GM19023 (cell line): ENCODE results near the gene ECSIT.

Experiments used
- ATAC-seq: cut with Tn5 transposase; IDR thresholded peaks from one replicate; pipeline ENCODE4 v1.9.1; 2021; ENCODE audit warnings: mild to moderate bottlenecking, moderate library complexity; ENCODE audit not compliant: unreplicated experiment

ECSIT gene

GRCh38 chr19:11504502-11505031, 24.4 kb downstream of the ECSIT start:
- ATAC-seq: no peak

GRCh38 chr19:11499890-11500420, 29.0 kb downstream of the ECSIT start:
- no peak for ATAC-seq

GRCh38 chr19:11499220-11499726, 29.7 kb downstream of the ECSIT start:
- no peak for ATAC-seq

- no peak for ATAC-seq
Measured at GRCh38 chr19:11496391-11497163, 32.4 kb downstream of the ECSIT start.

GRCh38 chr19:11495885-11496284, 33.0 kb downstream of the ECSIT start:
- ATAC-seq: no peak

GRCh38 chr19:11495481-11495880, 33.5 kb downstream of the ECSIT start:
- ATAC-seq: no peak

- ATAC-seq: no peak
Measured at GRCh38 chr19:11494634-11495285, 34.2 kb downstream of the ECSIT start.

- no peak for ATAC-seq
Measured at GRCh38 chr19:11489378-11489777, 39.6 kb downstream of the ECSIT start.

- no peak for ATAC-seq
Measured at GRCh38 chr19:11486661-11487503, 42.1 kb downstream of the ECSIT start.

GRCh38 chr19:11485245-11485837, 43.6 kb downstream of the ECSIT start:
- no peak for ATAC-seq

- no peak for ATAC-seq
Measured at GRCh38 chr19:11483366-11484111, 45.4 kb downstream of the ECSIT start.

- peak; percentile 63 for ATAC-seq
Measured at GRCh38 chr19:11482384-11483050, 46.4 kb downstream of the ECSIT start.

GRCh38 chr19:11481534-11482383, 47.2 kb downstream of the ECSIT start:
- peak; percentile 66 for ATAC-seq

- no peak for ATAC-seq
Measured at GRCh38 chr19:11480715-11481533, 48.0 kb downstream of the ECSIT start, which contains the start of gene ELAVL3. Gene ELAVL3, minus strand, starts transcription at chr19:11481046. Its CDS starts 438 bp downstream, at chr19:11480608.

GRCh38 chr19:11479898-11480714, 48.8 kb downstream of the ECSIT start:
- no peak for ATAC-seq

GRCh38 chr19:11479090-11479897, 49.6 kb downstream of the ECSIT start:
- no peak for ATAC-seq
